Left lobe of liver (tissue), 2 donors: ENCODE data around the gene KCNK4. TPM values are rescaled to one million over a fixed set of nuclear protein-coding genes. Genes with fewer than 3 reads are reported as not detected.
"Not testable (repeated sequence)": the region's sequence is repeated elsewhere in the genome, so short reads cannot be mapped to it uniquely, and the experiment has no call there.

Source experiments
- ATAC-seq: fragments of 200-7000 bp; cut with Tn5 transposase; one replicate; pipeline ENCODE4 v1.9.1; 2020; ENCODE audit warnings: mild to moderate bottlenecking, moderate library complexity
- DNase-seq: peaks from one replicate; pipeline ENCODE4 v3.0.0-alpha.2; 2020; ENCODE audit warnings: low spot score
- total RNA-seq: library from RNA; stranded (reverse); gene quantifications from one replicate; pipeline ENCODE4 v1.2.1, GENCODE V29; 2021
- donor health status: DM: no; HTN: no; CAD: no; lungs with moderate emphysema.
- donor health status: DM: no; HTN: yes; CAD: no.

The KCNK4 gene
- not detected for total RNA-seq

GRCh38 chr11:64291262-64291751, at the start of gene KCNK4:
Gene KCNK4, plus strand, starts transcription at chr11:64291302. Its CDS starts 1,717 bp downstream, at chr11:64293019.
- ATAC-seq, result no peak
- DNase-seq, result no peak

GRCh38 chr11:64241491-64242374, 49.4 kb upstream of the KCNK4 start:
- ATAC-seq, result peak; percentile 26

GRCh38 chr11:64243236-64243854, 47.8 kb upstream of the KCNK4 start:
- no peak for DNase-seq
- no peak for ATAC-seq

More at GRCh38 chr11:64241491-64242374, 49.4 kb upstream of the KCNK4 start:
- peak; percentile 77 for DNase-seq

GRCh38 chr11:64244107-64244506, 47.0 kb upstream of the KCNK4 start:
- no peak for DNase-seq
- ATAC-seq, result no peak

GRCh38 chr11:64244966-64245365, 46.1 kb upstream of the KCNK4 start:
- no peak for ATAC-seq
- no peak for DNase-seq

- DNase-seq (peak; percentile 68), ATAC-seq (no peak)
Measured at GRCh38 chr11:64245401-64245796, 45.7 kb upstream of the KCNK4 start.

GRCh38 chr11:64245797-64246620, 45.1 kb upstream of the KCNK4 start:
- DNase-seq (peak; percentile 67), ATAC-seq (peak; percentile 3)

- not testable (repeated sequence) for DNase-seq, ATAC-seq
Measured at GRCh38 chr11:64246621-64246870, 44.6 kb upstream of the KCNK4 start.

GRCh38 chr11:64246871-64247728, 44.0 kb upstream of the KCNK4 start, which contains the start of gene PPP1R14B:
Gene PPP1R14B, minus strand, starts transcription at chr11:64246943. Its CDS starts 270 bp downstream, at chr11:64246673.
- peak; percentile 72 for ATAC-seq
- DNase-seq, result peak; percentile 92

- DNase-seq, result no peak
- ATAC-seq, result peak; percentile 1
Measured at GRCh38 chr11:64247729-64248531, 43.2 kb upstream of the KCNK4 start.

- DNase-seq (no peak), ATAC-seq (no peak)
Measured at GRCh38 chr11:64248578-64248977, 42.5 kb upstream of the KCNK4 start.

GRCh38 chr11:64249038-64249437, 42.1 kb upstream of the KCNK4 start:
- ATAC-seq, result no peak
- DNase-seq, result no peak

GRCh38 chr11:64249563-64250414, 41.3 kb upstream of the KCNK4 start:
- ATAC-seq (peak; percentile 22), DNase-seq (no peak)

- DNase-seq, result no peak
- ATAC-seq, result no peak
Measured at GRCh38 chr11:64250415-64251015, 40.6 kb upstream of the KCNK4 start.

GRCh38 chr11:64251016-64251752, 39.9 kb upstream of the KCNK4 start, which contains the start of gene PLCB3:
Gene PLCB3, plus strand, starts transcription at chr11:64251530. Its CDS starts 120 bp downstream, at chr11:64251650.
- ATAC-seq (peak; percentile 70), DNase-seq (peak; percentile 74)

- DNase-seq (no peak), ATAC-seq (no peak)
Measured at GRCh38 chr11:64251753-64252002, 39.4 kb upstream of the KCNK4 start.
